ENCODE data around the gene BACH2. TPM values are rescaled to one million over a fixed set of nuclear protein-coding genes. Genes with fewer than 3 reads are reported as not detected.
"Not testable (repeated sequence)": the region's sequence is repeated elsewhere in the genome, so short reads cannot be mapped to it uniquely, and the experiment has no call there.

BACH2 gene
- total RNA-seq, 6 donors from 2014 or later = 3.1 to 6.8 (median 5.3) TPM

DNA sequence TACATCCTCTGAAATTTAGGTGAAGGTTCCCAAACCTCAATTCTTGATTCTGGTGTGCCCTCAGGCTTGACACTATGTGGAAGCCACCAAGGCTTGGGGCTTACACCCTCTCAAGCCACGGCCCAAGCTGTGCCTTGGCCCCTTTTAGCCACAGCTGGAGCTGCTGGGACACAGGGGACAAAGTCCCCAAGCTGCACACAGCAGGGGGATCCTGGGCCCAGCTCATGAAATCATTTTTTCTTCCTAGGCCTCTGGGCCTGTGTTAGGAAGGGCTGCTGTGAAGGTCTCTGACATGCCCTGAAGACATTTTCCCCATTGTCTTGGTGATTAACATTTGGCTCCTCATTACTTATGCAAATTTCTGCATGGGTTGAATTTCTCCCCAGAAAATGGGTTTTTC is 37.3 kb upstream of the BACH2 start:
- TF ChIP-seq, protein P1, sequence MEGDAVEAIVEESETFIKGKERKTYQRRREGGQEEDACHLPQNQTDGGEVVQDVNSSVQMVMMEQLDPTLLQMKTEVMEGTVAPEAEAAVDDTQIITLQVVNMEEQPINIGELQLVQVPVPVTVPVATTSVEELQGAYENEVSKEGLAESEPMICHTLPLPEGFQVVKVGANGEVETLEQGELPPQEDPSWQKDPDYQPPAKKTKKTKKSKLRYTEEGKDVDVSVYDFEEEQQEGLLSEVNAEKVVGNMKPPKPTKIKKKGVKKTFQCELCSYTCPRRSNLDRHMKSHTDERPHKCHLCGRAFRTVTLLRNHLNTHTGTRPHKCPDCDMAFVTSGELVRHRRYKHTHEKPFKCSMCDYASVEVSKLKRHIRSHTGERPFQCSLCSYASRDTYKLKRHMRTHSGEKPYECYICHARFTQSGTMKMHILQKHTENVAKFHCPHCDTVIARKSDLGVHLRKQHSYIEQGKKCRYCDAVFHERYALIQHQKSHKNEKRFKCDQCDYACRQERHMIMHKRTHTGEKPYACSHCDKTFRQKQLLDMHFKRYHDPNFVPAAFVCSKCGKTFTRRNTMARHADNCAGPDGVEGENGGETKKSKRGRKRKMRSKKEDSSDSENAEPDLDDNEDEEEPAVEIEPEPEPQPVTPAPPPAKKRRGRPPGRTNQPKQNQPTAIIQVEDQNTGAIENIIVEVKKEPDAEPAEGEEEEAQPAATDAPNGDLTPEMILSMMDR (IDR thresholded peaks at IDR 0.05) = no peak
- no peak for TF ChIP-seq EP300 (IDR thresholded peaks at IDR 0.05)
- TF ChIP-seq POLR2A (IDR thresholded peaks at IDR 0.05) = no peak
- no peak for TF ChIP-seq POLR2AphosphoS5 (IDR thresholded peaks at IDR 0.05)
- 63% methylated on average over 1 of the region's 1 CpG; no CpG with 5 or more reads in 1 of the 2 donors for whole genome bisulfite sequencing, 2 donors

DNA sequence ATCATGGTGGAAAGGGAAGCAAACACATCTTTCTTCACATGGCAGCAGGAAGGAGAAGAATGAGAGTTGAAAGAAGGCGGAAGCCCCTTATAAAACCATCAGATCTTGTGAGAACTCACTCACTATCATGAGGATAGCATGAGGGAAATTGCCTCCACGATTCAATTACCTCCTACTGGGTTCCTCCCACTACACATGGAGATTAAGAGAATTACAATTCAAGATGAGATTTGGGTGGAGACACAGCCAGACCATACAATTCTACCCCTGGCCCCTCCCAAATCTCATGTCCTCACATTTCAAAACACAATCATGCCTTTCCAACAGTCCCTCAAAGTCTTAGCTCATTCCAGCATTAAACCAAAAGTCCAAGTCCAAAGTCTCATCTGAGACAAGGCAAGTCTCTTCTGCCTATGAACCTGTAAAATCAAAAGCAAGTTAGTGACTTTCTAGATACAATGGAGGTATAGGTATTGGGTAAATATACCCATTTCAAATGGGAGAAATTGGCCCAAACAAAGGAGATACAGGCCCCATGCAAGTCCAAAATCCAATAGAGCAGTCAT is 36.4 kb upstream of the BACH2 start:
- ATAC-seq (ENCODE audit: low FRiP score in 2 of 2); H3K4me1 ChIP-seq; H3K27me3 ChIP-seq; DNase-seq; H3K27ac ChIP-seq; H3K36me3 ChIP-seq; H3K4me3 ChIP-seq; H3K9me3 ChIP-seq: not testable (repeated sequence)
- WGBS, 2 donors = 75 to 81% methylated on average over 2 of the region's 2 CpGs

More for the DNA sequence above, 37.3 kb upstream of the BACH2 start:
- no peak for ATAC-seq (ENCODE audit: low FRiP score in 2 of 2)
- Histone ChIP-seq H3K36me3 (no peaks in the 10 kb centered on the region), H3K27me3 (no peaks in the 10 kb centered on the region), H3K4me1 (no peaks in the 10 kb centered on the region), H3K9me3 (no peaks in the 10 kb centered on the region), H3K27ac (no peak overlapping the region), H3K4me3 (no peak overlapping the region)
- DNase-seq = no peak

DNA sequence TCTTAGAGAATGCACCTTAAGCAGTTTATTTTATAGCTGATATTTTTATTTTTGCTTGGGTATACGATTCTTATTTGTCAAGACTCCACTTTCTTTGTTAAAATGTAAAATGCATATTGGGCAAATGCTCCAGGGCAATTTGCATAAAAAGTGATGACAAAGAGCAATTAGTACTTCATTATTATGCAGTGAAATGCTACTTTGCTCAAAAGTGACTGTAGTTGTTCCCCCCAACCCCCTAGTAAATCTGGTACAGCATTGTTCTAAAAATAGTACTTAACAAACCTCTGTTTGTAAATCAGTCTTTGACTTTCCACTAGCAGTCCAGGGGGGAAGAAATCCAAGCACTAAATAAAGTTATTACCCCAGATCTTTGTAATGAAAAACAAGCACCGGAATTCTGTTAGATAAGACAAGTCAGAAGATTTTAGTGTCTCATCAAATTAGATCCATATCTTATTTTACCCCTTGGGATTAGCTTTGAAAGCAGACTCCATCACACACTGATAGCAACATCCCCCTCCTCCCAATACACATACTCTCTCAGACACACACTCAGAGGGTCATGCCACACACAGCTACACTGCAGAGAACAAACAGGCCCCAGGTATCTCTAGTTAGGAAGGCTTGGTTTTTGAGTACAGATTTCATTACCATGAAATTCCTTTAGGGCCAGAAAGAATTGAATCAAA is 32.9 kb upstream of the BACH2 start:
- no peak overlapping the region for H3K4me3 ChIP-seq
- DNase-seq (no peak), ATAC-seq (ENCODE audit: low FRiP score in 2 of 2) (no peak)
- no peaks in the 10 kb centered on the region for H3K4me1 ChIP-seq
- 80 to 89% methylated on average over 2 of the region's 2 CpGs for WGBS, 2 donors
- H3K9me3 ChIP-seq = no peaks in the 10 kb centered on the region
- no peak for TF ChIP-seq POLR2AphosphoS5 (IDR thresholded peaks at IDR 0.05)
- no peak for TF ChIP-seq POLR2A (IDR thresholded peaks at IDR 0.05)
- TF ChIP-seq EP300 (IDR thresholded peaks at IDR 0.05) = no peak
- TF ChIP-seq, protein P1 (IDR thresholded peaks at IDR 0.05) = no peak
- H3K36me3 ChIP-seq = no peaks in the 10 kb centered on the region
- no peak overlapping the region for H3K27ac ChIP-seq
- H3K27me3 ChIP-seq = no peaks in the 10 kb centered on the region

DNA sequence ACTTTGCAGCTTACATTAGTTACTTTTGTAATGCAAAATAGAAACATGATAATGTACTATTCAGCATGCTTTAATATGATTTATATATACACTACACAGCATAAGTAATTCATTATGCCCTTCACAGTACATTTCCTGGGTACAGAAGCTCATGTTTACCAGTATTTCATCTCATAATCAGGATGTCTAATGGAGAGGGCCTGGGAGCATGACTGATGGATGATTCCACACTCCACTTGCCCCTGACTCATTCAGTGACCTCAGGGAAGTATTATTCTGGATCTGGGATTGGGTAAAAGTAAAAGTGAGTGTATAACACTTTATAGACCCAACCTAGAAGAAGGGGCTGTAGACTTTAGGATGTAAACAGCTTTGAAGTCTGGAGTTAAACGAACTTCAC is 31.4 kb upstream of the BACH2 start:
- no peaks in the 10 kb centered on the region for H3K9me3 ChIP-seq
- no peaks in the 10 kb centered on the region for H3K36me3 ChIP-seq
- no peaks in the 10 kb centered on the region for H3K4me1 ChIP-seq
- DNase-seq (no peak), ATAC-seq (ENCODE audit: low FRiP score in 2 of 2) (no peak)
- H3K27ac ChIP-seq = no peak overlapping the region
- no peak overlapping the region for H3K4me3 ChIP-seq
- WGBS, 2 donors = 88 to 90% methylated on average over 1 of the region's 1 CpG
- no peak for TF ChIP-seq EP300 (IDR thresholded peaks at IDR 0.05)
- no peak for TF ChIP-seq POLR2A (IDR thresholded peaks at IDR 0.05)
- no peak for TF ChIP-seq POLR2AphosphoS5 (IDR thresholded peaks at IDR 0.05)
- TF ChIP-seq, protein P1 (IDR thresholded peaks at IDR 0.05) = no peak
- no peaks in the 10 kb centered on the region for H3K27me3 ChIP-seq

DNA sequence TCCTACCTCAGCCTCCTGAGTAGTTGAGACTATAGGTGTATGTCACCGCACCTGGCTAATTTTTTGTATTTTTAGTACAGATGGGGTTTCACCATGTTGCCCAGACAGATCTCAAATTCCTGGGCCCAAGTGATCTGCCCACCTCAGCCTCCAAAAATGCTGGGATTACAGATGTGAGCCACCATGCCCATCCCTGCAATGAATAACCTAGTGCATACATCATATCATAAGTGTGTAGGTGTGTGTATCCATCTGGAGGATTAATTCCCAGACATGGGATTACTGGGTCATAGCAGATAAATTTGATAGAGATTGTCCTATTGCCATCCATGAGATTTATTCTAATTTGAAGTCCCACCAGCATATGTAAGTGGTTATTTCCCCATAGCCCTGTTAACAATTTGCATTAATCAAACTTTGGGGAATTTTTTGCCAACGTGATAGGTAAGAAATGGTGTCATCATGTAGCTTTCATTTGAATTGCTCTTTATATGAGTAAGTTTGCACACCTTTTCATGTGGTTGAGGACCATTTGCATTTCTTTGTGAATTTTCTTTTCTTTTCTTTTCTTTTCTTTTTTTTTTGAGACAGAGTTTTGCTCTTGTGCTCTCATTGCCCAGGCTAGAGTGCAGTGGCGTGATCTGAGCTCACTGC is 29.9 kb upstream of the BACH2 start:
- no peak for DNase-seq
- Histone ChIP-seq H3K36me3 (no peaks in the 10 kb centered on the region), H3K27me3 (no peaks in the 10 kb centered on the region), H3K9me3 (no peaks in the 10 kb centered on the region), H3K4me3 (no peak overlapping the region), H3K27ac (no peak overlapping the region), H3K4me1 (no peaks in the 10 kb centered on the region)
- WGBS, 2 donors = 89 to 96% methylated on average over 3 of the region's 3 CpGs
- no peak for TF ChIP-seq POLR2AphosphoS5 (IDR thresholded peaks at IDR 0.05)
- TF ChIP-seq, protein P1 (IDR thresholded peaks at IDR 0.05) = no peak
- TF ChIP-seq EP300 (IDR thresholded peaks at IDR 0.05) = no peak
- TF ChIP-seq POLR2A (IDR thresholded peaks at IDR 0.05) = no peak
- ATAC-seq (ENCODE audit: low FRiP score in 2 of 2) = no peak

Measured in upper lobe of left lung (tissue), 6 donors.